Amniotic stem cell (primary cell): ENCODE measurements around the gene SELENOW.
"Not testable (repeated sequence)": the region's sequence is repeated elsewhere in the genome, so short reads cannot be mapped to it uniquely, and the experiment has no call there.

Experiments used
- DNase-seq: peaks from one replicate; lab custom pipeline; 2025; lab: John Stamatoyannopoulos, UW

SELENOW gene

DNA sequence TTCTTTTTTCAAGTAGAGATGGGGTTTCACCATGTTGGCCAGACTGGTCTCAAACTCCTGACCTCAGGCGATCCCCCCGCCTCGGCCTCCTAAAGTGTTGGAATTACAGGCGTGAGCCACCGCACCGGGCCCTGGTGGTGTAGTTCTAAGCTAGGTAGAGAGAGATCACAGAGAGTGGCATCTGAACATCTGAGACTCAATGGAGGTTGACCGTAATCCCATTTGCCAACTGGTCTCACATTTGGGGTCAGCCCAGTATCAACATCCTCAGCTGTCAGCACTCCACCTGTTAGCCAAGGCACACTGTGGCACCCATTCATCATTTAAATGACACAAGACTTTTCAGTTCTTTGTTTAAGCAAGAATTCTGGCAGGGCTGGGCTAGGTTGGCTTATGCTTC lies 8.1 kb downstream of the SELENOW start:
- DNase-seq = no peak

DNA sequence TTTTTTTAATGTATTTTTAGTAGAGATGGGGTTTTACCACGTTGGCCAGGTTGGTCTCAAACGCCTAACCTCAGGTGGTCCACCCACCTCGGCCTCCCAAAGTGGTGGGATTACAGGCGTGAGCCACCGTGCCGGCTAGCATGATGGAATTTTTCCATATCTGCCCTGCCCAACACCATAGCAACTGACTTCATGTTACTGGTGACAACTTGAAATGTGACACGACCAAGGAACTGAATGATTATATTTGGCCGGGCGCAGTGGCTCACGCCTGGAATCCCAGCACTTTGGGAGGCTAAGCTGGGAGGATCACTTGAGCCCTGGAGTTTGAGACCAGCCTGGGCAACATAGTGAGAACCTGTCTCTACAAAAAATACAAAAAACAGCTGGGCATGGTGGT lies 8.8 kb downstream of the SELENOW start:
- DNase-seq = not testable (repeated sequence)

DNA sequence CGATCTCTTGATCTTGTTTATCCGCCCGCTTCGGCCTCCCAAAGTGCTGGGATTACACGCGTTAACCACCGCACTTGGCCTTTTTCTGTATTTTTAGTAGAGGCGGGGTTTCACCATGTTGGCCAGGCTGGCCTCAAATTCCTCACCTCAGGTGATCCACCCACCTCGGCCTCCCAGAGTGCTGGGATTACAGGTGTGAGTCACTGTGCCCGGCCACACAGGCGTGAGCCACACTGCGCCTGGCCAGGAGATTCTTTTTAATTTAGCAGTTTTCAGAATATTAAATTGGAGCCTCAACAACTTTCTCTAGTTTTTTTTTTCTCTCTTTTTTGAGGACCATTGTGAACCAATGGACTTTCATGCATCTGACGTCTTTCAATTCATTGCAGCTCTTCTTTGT lies 11.3 kb downstream of the SELENOW start:
- DNase-seq = not testable (repeated sequence)

DNA sequence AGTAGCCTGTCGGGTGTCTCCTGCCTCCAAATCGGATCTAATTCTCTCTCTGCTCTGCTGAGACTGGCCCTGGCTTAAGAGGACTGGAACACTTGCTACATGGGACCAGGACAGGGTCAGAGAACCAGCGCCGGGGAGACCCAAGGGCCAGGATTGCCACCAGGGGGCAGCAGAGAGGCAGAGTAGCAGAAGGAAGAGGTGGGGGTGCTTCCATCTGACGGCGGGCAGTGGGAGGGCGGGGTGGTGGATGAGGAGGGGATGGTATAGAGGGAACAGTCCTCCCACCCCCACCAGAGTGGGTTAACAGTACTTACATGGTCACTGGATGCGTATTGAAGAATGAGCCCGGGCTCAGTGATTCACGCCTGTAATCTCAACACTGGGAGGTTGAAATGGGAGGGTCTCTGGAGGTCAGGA lies 11.9 kb downstream of the SELENOW start:
- peak; percentile 26 for DNase-seq

DNA sequence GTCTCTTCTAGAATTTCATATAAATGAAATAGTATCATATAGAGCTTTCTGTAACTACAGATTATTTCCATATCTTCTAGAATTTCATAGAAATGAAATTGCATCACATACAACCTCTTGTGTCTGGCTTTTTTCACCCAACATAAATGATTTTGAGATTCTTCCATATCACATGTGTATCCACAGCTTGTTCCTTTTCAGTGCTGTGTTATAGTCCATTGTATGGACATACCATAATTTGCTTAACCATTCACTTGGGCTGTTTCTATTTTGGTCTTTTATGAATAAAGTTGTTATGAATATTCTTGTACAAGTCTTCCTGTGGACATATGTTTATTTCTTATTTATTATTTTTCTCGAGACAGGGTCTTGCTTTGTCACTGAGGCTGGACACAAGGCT lies 14.1 kb downstream of the SELENOW start:
- DNase-seq = no peak

DNA sequence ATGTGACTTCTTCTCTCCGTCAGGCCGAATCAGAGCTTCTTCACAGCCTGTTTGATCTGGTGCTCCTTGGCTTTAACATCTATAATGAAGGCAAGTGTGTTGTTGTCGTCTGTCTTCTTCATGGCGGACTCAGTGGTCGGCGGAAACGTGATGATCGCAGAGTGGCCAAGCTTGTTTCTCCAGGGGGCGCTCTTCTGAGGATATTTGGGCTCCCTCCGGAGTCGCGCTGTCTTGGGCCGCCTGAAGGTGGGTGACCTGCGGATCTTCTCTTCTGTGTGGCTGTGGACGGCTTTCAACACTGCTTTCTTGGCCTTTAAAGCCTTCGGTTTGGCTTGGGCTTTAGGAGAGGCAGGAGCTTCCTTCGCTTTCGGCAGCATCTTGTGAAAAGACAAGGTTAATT lies 16.0 kb downstream of the SELENOW start:
- DNase-seq = no peak

DNA sequence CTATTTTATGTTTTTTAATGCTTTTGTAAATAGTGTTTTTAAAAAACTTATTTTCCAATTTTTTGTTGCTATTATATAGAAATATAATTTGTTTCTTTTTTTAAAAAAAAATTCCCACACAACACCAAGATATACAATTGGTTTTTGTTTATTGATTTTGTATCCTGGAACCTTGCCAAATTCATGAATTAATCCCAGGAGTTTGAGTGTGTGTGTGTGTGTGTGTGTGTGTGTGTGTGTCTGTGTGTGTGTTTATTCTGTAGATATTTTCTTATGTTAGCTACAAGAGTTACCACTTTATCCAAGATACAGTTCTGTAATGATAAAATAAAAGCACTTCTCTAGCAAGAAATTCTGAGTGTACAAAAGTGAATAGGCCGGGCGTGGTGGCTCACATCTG lies 18.3 kb downstream of the SELENOW start:
- DNase-seq = no peak

DNA sequence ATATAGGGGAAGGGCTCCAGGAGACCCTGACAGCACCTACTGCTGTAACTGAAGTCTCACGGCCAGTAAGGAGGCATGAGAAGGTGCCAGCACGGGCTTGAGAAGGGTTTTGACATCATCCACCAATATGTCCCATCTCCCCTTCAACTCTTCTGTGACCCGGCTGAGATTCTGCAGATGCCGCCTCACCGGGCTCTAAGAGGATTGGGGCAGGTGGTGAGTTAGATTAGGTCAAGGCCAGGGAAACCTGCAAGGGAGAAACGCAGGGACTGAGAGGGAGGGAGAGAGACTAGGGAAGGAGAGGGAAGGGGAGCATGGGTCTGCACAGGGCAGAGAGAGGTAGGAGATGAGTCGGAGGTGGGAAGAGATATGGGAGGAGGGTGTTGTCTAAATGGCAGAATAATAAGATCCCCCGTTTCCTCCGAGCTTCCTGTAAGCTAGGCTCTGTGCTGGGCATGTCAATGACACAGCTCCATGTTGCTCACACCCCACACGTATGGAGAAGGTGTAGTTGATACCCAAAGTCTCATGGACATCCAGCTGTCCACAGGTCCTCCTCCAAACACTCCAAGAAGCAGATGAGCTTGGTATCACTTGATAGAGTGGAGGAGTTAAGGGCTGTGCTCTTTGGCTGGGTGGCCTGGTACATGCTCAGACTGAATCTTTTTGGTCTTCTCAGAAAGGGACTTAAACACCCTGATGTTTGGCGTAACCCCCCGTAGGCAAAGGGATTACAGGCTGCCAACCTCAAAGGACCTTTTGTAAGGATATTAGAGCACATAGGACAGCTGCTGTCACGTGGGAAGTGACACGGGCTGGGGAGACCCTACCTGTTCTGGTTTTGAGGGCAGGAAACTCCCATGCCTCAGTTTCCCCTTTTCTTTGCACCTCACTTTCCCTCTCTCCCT lies 19.7 kb downstream of the SELENOW start:
- no peak for DNase-seq

DNA sequence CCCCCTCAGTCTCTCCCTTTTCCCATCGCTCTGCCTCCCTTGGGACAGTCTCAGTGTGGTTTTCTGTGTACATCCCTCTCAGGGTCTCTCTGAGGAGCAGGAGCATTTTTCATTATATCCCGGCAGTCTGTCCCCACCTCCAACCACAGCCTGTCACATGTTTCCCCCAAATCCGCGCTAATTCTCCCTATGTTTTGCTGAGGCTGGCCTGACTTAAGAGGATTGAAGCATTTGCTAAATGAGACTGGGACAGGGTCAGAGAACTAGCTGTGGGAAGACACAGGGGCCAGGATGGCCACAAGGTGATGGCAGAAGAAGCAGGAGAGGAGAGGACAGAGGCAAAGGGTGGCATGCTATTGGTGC lies 20.4 kb downstream of the SELENOW start:
- no peak for DNase-seq

DNA sequence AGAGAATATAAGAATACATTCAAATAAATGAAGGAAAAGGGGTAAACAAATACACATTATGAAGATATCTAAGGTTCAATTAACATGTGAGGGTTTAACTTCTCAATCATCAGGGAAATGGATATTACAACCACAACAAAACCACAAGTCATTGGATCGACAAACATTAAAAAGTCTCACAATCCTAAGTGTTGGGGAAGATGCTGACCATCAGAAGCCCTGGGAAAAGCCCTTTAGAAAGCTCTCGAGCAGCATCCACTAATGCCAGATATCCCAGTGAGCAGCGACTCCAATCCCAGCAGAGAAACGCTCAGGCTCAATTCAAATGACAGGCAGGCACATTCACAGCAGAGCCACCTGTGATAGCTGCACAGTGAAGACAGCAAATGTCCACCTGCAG lies 22.8 kb downstream of the SELENOW start:
- DNase-seq = no peak

DNA sequence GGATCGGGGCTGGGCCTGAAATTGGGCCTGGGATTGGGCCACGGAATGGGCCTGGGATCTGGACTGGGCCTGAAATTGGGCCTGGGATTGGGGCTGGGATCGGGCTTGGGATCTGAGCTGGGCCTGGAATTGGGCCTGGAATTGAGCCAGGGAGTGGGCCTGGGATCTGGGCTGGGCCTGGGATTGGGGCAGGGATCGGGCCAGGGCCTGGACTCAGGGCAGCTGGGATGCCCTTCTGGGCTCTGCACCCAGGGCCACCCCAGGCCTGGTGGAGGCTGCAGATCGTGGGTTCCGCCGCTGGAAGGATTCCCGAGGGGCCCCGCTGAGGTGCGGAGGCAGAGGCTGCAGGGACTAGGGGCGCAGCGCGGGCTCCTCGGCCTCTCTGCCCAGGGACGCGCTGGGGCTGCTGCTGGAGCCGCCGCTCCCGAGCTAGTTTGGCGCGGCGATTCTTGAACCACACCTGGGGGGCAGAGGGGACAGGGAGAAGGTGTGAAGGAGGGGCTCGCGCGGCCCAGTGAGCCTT lies 24.1 kb downstream of the SELENOW start:
- DNase-seq = no peak

DNA sequence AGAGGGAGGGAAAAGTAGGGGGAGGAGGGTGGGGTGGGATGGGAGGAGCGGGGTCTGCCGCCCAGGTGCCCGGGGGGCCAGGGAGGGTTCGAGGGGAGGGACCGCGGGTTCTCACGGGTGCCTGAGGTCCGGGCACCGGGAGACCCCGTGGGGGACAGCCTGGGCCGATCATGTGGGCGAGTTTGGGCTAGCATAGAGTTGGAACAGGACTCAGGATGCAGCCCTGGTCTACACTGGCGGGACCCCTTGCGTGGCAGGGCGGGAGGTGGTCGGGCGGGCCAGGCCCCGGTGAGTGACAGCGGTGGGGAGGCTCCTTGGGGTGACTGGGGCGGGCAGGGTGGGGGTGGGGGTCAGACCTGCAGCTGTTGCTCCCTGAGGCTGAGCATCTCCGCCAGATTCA lies 24.6 kb downstream of the SELENOW start:
- not testable (repeated sequence) for DNase-seq

DNA sequence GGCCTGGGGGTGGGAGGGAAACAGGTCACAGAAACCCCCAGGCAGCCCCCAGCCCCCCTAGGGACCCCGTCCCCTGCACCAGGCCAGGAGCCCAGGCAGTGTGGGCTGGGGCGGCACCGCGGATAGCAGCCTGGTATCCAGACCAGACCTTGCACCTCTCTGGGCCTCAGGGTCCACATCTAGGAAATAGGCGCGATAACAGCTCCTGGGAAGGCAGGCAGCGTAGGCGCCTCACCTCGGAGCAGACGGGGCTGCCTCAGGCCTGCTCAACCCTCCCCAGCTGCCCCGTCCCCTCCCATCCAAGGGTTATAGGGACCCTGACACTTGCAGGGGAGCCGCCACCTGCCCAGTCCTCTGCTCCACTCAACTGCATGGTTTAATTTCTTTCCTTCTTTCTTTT lies 25.2 kb downstream of the SELENOW start:
- not testable (repeated sequence) for DNase-seq

DNA sequence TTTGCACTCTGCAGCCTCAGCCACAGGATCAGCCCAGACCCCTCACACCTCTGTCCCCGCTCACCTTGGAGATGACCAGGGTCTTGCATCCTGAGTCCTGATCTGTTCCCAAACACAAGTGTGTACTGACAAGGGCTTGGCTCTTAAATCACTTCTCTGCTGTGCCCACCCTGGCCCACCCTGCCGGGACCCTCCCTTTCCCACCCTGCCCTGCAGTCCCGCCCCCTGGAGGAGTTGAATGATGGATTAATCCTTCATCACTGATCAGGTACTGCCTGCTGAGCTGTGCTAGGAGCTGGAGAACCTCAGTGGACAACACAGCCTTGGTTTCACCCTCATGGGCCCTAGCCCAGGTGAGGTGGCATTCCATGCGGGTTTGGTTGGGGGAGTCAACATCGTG lies 25.9 kb downstream of the SELENOW start, which contains the start of gene TPRX1:
TPRX1 (minus strand) TSS at position 101 of the 400 bp plus-strand sequence; CDS start at position 89, 12 bp downstream.
- not testable (repeated sequence) for DNase-seq

DNA sequence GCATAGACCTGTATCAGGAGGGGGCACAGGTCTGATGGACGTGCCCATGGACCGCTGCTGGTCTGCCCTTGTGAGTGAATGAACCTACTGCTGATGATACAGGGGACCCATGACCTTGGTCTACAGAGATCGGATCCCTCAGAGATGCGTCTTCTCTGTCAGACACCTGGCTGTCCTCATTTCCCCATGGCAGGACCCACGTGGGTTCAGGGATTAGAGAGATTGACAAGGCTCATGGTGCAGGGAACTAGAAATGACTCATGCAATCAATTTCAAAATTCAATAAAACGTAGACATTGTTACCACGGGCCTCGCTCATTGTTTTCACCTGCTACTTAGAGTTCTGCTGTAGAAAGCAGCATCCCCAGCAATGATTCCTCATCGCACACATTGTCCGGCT lies 26.8 kb downstream of the SELENOW start:
- no peak for DNase-seq

DNA sequence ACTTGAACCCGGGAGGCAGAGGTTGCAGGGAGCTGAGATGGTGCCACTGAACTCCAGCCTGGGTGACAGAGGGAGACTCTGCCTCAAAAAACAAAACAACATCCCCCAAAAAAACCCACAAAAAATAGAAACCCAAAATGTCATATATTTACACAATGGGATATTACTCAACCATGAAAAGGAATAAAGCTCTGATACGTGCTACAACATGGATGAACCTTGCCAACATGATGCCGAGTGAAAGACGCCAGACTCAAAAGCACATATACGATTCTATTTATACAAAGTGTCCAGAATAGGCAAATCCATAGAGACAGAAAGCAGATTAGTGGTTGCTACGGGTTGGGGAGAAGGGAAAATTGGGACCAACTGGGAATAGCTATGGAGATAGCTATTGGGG lies 27.9 kb downstream of the SELENOW start:
- DNase-seq = no peak

DNA sequence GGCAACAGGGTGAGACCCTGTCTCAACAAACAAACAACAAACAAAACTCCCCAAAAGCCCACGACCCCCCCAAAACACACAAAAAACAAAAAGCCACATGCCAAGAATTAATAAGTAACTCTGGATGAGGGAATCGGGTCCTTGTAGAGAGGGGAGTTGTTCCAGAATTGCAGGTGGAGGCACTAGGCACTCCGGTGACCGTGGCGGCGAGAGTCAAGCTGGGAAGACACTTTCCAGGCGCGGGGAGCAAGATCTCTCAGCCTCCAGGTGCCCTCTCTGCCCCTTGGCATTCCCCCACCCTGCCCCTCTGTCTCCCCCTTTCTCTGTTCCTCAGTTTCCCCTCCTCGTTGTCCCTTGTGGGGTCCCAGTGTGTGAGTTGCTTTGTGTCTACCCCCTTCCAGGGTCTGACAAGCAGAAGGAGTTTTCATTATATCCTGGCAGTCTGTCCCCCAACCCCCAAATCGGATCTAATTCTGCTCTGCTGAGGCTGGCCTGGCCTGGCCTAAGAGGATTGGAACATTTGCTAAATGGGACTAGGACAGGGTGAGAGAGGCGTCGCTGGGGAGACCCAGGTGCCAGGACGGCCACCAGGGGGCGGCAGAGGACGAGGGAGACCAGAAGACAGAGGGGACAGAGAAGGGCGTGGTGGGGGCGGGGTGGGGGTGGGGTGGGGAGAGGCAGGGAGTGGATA lies 34.9 kb downstream of the SELENOW start:
- no peak for DNase-seq

DNA sequence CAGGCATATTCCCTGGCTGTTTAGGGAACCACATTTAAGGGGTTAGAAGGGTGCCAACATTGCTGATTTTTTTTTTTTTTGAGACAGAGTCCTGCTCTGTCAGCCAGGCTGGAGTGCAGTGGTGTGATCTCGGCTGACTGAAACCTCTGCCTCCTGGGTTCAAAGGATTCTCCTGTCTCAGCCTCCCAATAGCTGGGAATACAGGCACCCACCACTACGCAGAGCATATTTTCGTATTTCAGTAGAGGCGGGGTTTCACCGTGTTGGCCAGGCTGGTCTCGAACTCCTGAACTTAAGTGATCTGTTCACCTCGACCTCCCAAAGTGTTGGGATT lies 35.5 kb downstream of the SELENOW start:
- no peak for DNase-seq

DNA sequence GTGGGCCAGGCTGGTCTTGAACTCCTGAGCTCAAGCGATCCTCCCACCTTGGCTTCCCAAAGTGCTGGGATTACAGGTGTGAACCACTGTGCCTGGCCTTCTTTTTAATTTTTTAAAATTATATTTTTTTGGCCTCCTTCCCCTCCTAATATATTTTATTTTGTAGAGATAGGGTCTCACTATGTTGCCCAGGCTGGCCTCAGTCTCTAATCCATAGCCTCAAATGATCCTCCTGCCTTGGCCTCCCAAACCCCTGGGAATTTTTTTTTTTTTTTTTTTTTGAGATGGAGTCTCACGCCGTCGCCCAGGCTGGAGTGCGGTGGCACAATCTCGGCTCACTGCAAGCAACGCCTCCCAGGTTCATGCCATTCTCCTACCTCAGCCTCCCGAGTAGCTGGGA lies 37.8 kb downstream of the SELENOW start:
- not testable (repeated sequence) for DNase-seq

DNA sequence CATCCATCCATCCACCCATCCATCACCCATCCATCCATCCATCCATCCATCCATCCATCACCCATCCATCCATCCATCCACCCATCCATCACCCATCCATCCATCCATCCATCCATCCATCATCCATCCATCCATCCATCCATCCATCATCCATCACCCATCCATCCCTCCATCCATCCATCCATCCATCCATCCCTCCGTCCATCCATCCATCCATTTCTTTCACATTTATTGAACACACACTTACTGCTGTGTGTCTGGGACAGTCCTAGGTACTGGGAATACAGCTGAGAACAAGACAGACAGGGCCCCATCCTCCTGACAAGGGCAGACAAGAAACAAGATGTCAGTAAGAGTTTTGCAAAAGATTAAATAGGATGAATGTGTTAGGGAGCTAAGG lies 39.7 kb downstream of the SELENOW start:
- DNase-seq = not testable (repeated sequence)

DNA sequence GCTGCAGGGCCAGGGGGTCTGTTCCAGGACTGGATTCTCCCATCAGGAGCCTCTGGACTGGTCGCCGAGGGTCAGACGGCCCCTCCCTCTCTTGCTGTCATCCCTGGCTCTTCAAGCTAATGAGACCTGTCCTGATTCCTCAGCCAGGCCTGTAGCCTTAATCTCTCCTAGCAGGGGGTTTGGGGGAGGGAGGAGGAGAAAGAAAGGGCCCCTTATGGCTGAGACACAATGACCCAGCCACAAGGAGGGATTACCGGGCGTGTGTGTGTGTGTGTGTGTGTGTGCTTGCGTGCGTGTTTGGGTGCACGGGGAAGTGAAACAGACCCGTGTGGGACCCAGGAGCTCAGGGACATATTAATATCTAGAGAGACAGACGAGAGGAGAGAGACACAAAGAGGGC lies 41.4 kb downstream of the SELENOW start:
- no peak for DNase-seq

DNA sequence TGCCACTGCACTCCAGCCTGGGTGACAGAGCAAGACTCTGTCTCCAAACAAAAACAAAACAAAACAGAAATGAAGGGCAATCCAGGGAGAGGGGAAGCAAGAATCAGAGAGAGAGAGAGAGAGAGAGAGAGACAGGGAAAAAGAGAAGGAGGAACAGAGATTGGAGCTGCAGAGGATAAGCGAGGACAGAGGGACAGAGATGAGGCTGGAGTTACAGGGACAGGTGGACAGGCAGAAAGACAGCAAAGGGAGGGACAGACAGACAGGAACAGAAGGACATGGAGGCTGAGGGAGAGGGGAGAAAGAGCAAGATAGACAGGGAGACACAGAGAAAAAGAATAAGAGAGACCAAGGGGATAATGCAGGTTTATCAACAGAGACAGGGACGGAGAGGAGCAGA lies 41.9 kb downstream of the SELENOW start:
- DNase-seq = no peak

DNA sequence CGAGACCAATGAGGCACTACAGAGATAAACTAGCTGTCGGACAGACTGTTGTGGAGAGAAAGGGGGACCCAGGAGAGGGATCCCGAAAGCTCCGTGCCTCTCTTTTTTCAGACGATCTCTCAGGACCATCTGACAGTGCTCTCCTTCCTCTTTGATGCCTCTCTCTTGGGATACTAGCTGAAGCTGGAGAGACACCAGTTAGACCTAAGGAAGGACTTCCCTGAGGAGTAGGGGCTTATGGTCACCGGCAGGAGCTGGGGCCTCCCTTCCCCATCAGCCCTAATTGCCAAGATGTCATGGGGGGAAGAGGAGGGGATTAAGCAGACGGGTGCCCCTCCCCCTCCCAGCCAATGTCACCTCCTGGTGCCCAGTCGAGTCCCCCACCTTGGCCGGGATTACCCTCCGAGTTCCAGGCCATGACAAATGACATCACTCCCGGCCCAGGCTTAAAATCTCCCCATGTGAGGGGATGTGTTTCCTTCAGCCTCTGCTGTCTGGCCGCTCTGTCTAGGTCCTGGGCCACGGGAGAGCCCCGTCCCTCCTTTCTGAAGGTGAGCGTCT lies 43.0 kb downstream of the SELENOW start, which contains the start of gene CRX:
CRX (plus strand) TSS at position 478 of the 561 bp plus-strand sequence. CDS start 12,507 bp downstream, outside the sequence.
- no peak for DNase-seq
